ENCODE data around the gene KRTAP19-3. TPM values are rescaled to one million over a fixed set of nuclear protein-coding genes. Genes with fewer than 3 reads are reported as not detected.

Gene KRTAP19-3
- total RNA-seq, 1 donor from 2014 or later = not detected

- Histone ChIP-seq H3K27ac (no peak within 1 kb of the TSS), H3K27me3 (no peaks in the 10 kb centered on the region), H3K9me3 (ENCODE audit: low read depth) (no peaks in the 10 kb centered on the region), H4K20me1 (ENCODE audit: low read depth) (no peaks in the 10 kb centered on the region), H2AFZ (replicated peaks) (no peak within 1 kb of the TSS), H3K4me1 (peaks cover 7% of the 10 kb centered on the region), H3K4me2 (no peak within 1 kb of the TSS), H3F3A (ENCODE audit: low read depth) (no peaks in the 10 kb centered on the region), H3K79me2 (ENCODE audit: low read depth) (no peaks in the 10 kb centered on the region), H3K36me3 (no peaks in the 10 kb centered on the region), H3K9ac (no peak within 1 kb of the TSS), H3K4me3 (no peak within 1 kb of the TSS)
- Mint-ChIP-seq H3K27ac (no peak within 1 kb of the TSS), H3K9me3 (peaks cover 21% of the 10 kb centered on the region), H3K4me3 (no peak within 1 kb of the TSS), H3K4me1 (peaks cover 3% of the 10 kb centered on the region), H3K36me3 (peaks cover 5% of the 10 kb centered on the region), H3K27me3 (ENCODE audit: insufficient read depth, low read depth) (no peaks in the 10 kb centered on the region)
- no peak for TF ChIP-seq EZH2phosphoT487 (IDR thresholded peaks at IDR 0.05)
- TF ChIP-seq EZH2 (IDR thresholded peaks at IDR 0.05) = no peak
- no peak for DNase-seq (ENCODE audit: low spot score)
Observed at GRCh38 chr21:30487336-30487735, 4.5 kb downstream of the KRTAP19-3 start, which contains the start of gene KRTAP19-2. KRTAP19-2 (minus strand) TSS chr21:30487436; CDS start chr21:30487348, 88 bp downstream.

GRCh38 chr21:30486180-30486579, 5.6 kb downstream of the KRTAP19-3 start:
- H3K36me3 Mint-ChIP-seq = peaks cover 5% of the 10 kb centered on the region
- Histone ChIP-seq H3K4me2 (no peak overlapping the region), H4K20me1 (ENCODE audit: low read depth) (no peaks in the 10 kb centered on the region), H3K9ac (no peak overlapping the region), H3K9me3 (ENCODE audit: low read depth) (no peaks in the 10 kb centered on the region), H3K79me2 (ENCODE audit: low read depth) (no peaks in the 10 kb centered on the region), H2AFZ (replicated peaks) (no peak overlapping the region), H3K36me3 (no peaks in the 10 kb centered on the region), H3K4me1 (peaks cover 7% of the 10 kb centered on the region), H3K27ac (no peak overlapping the region), H3F3A (ENCODE audit: low read depth) (no peaks in the 10 kb centered on the region), H3K4me3 (no peak overlapping the region), H3K27me3 (no peaks in the 10 kb centered on the region)
- H3K4me1 Mint-ChIP-seq = peaks cover 3% of the 10 kb centered on the region
- TF ChIP-seq EZH2phosphoT487 (IDR thresholded peaks at IDR 0.05) (no peak), EZH2 (IDR thresholded peaks at IDR 0.05) (no peak)
- TF ChIP-seq, protein P1, sequence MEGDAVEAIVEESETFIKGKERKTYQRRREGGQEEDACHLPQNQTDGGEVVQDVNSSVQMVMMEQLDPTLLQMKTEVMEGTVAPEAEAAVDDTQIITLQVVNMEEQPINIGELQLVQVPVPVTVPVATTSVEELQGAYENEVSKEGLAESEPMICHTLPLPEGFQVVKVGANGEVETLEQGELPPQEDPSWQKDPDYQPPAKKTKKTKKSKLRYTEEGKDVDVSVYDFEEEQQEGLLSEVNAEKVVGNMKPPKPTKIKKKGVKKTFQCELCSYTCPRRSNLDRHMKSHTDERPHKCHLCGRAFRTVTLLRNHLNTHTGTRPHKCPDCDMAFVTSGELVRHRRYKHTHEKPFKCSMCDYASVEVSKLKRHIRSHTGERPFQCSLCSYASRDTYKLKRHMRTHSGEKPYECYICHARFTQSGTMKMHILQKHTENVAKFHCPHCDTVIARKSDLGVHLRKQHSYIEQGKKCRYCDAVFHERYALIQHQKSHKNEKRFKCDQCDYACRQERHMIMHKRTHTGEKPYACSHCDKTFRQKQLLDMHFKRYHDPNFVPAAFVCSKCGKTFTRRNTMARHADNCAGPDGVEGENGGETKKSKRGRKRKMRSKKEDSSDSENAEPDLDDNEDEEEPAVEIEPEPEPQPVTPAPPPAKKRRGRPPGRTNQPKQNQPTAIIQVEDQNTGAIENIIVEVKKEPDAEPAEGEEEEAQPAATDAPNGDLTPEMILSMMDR (IDR thresholded peaks at IDR 0.05) = no peak
- peaks cover 21% of the 10 kb centered on the region for H3K9me3 Mint-ChIP-seq
- H3K27ac Mint-ChIP-seq = no peak overlapping the region
- H3K27me3 Mint-ChIP-seq (ENCODE audit: insufficient read depth, low read depth) = no peaks in the 10 kb centered on the region
- no peak overlapping the region for H3K4me3 Mint-ChIP-seq
- no peak for DNase-seq (ENCODE audit: low spot score)

- Mint-ChIP-seq H3K36me3 (peaks cover 5% of the 10 kb centered on the region), H3K27me3 (ENCODE audit: insufficient read depth, low read depth) (no peaks in the 10 kb centered on the region), H3K4me1 (peaks cover 3% of the 10 kb centered on the region), H3K4me3 (no peak overlapping the region), H3K27ac (no peak overlapping the region), H3K9me3 (peaks cover 17% of the 10 kb centered on the region)
- H3K36me3 ChIP-seq = no peaks in the 10 kb centered on the region
- H3K4me1 ChIP-seq = peaks cover 7% of the 10 kb centered on the region
- H3K4me3 ChIP-seq = no peak overlapping the region
- no peaks in the 10 kb centered on the region for H3K27me3 ChIP-seq
- H3K9ac ChIP-seq = no peak overlapping the region
- no peak for DNase-seq (ENCODE audit: low spot score)
- no peak overlapping the region for H3K4me2 ChIP-seq
- no peaks in the 10 kb centered on the region for H4K20me1 ChIP-seq (ENCODE audit: low read depth)
- TF ChIP-seq, protein P1 (IDR thresholded peaks at IDR 0.05) = no peak
- no peak for TF ChIP-seq EZH2 (IDR thresholded peaks at IDR 0.05)
- no peak for TF ChIP-seq EZH2phosphoT487 (IDR thresholded peaks at IDR 0.05)
- no peaks in the 10 kb centered on the region for H3F3A ChIP-seq (ENCODE audit: low read depth)
- no peak overlapping the region for H3K27ac ChIP-seq
- no peaks in the 10 kb centered on the region for H3K79me2 ChIP-seq (ENCODE audit: low read depth)
- H3K9me3 ChIP-seq (ENCODE audit: low read depth) = no peaks in the 10 kb centered on the region
- no peak overlapping the region for H2AFZ ChIP-seq (replicated peaks)
Observed at GRCh38 chr21:30482130-30482529, 9.7 kb downstream of the KRTAP19-3 start.

DNA sequence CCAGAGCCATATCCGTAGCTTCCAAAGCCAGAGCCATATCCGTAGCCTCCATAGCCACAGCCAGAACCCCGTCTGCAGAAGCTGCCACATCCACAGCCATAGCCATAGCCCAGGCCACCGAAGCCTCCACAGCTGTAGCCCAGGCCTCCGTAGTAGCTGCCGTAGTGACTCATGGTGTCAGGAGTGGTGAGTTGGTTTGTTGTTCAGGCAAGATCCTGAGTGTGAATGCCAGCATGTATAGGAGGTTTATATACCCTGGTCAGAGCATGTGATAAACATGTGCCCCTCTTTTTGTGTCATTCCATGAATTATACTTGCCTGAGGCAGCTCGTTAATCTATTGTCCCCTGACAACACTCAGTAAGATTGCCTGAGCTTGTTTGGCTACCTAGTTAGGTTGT, 11.7 kb downstream of the KRTAP19-3 start, which contains the start of gene KRTAP19-1:
Gene KRTAP19-1 (minus strand): TSS at position 223 of the 400 bp plus-strand sequence. CDS start 50 bp downstream, at position 173.
- no peak for DNase-seq (ENCODE audit: low spot score)
- H3K4me3 Mint-ChIP-seq = no peak within 1 kb of the TSS
- H3F3A ChIP-seq (ENCODE audit: low read depth) = no peaks in the 10 kb centered on the region
- H3K27me3 Mint-ChIP-seq (ENCODE audit: insufficient read depth, low read depth) = no peaks in the 10 kb centered on the region
- H3K4me1 ChIP-seq = peaks cover 7% of the 10 kb centered on the region
- H3K36me3 Mint-ChIP-seq = peaks cover 2% of the 10 kb centered on the region
- H3K79me2 ChIP-seq (ENCODE audit: low read depth) = no peaks in the 10 kb centered on the region
- H3K27ac ChIP-seq = no peak within 1 kb of the TSS
- H3K9ac ChIP-seq = no peak within 1 kb of the TSS
- peaks cover 3% of the 10 kb centered on the region for H3K4me1 Mint-ChIP-seq
- H3K27ac Mint-ChIP-seq = no peak within 1 kb of the TSS
- no peaks in the 10 kb centered on the region for H3K9me3 Mint-ChIP-seq
- no peak within 1 kb of the TSS for H2AFZ ChIP-seq (replicated peaks)
- TF ChIP-seq EZH2phosphoT487 (IDR thresholded peaks at IDR 0.05) = no peak
- no peak for TF ChIP-seq EZH2 (IDR thresholded peaks at IDR 0.05)
- TF ChIP-seq, protein P1 (IDR thresholded peaks at IDR 0.05) = no peak
- no peaks in the 10 kb centered on the region for H3K36me3 ChIP-seq
- no peaks in the 10 kb centered on the region for H3K9me3 ChIP-seq (ENCODE audit: low read depth)
- no peaks in the 10 kb centered on the region for H3K27me3 ChIP-seq
- no peak within 1 kb of the TSS for H3K4me2 ChIP-seq
- no peaks in the 10 kb centered on the region for H4K20me1 ChIP-seq (ENCODE audit: low read depth)
- no peak within 1 kb of the TSS for H3K4me3 ChIP-seq

All from neural progenitor cell (in vitro differentiated cells).